ENCODE data around the gene DUSP14.
A peak's percentile ranks its signal among the peaks of the same experiment; 100 is the strongest.
"Not testable (repeated sequence)": the region's sequence is repeated elsewhere in the genome, so short reads cannot be mapped to it uniquely, and the experiment has no call there.

The DUSP14 gene

GRCh38 chr17:37489197-37490001 is at the start of gene DUSP14:
Gene DUSP14 (plus strand): TSS chr17:37489891. CDS start chr17:37512273, 22,382 bp downstream.
- DNase-seq (ENCODE audit: low spot score) = peak; percentile 94

GRCh38 chr17:37440424-37440823 is 49.3 kb upstream of the DUSP14 start:
- no peak for DNase-seq (ENCODE audit: low spot score)

GRCh38 chr17:37441369-37442014 is 48.2 kb upstream of the DUSP14 start:
- DNase-seq (ENCODE audit: low spot score) = not testable (repeated sequence)

- no peak for DNase-seq (ENCODE audit: low spot score)
These were observed 43.7 kb upstream of the DUSP14 start for GRCh38 chr17:37446027-37446426.

GRCh38 chr17:37447641-37448040 is 42.0 kb upstream of the DUSP14 start:
- DNase-seq (ENCODE audit: low spot score) = peak; percentile 49

- no peak for DNase-seq (ENCODE audit: low spot score)
These were observed 39.6 kb upstream of the DUSP14 start for GRCh38 chr17:37450112-37450511.

GRCh38 chr17:37457801-37458200 is 31.9 kb upstream of the DUSP14 start:
- DNase-seq (ENCODE audit: low spot score) = not testable (repeated sequence)

GRCh38 chr17:37458805-37459204 is 30.9 kb upstream of the DUSP14 start:
- peak; percentile 70 for DNase-seq (ENCODE audit: low spot score)

GRCh38 chr17:37461668-37462067 is 28.0 kb upstream of the DUSP14 start:
- no peak for DNase-seq (ENCODE audit: low spot score)

GRCh38 chr17:37462492-37462891 is 27.2 kb upstream of the DUSP14 start:
- DNase-seq (ENCODE audit: low spot score) = no peak

GRCh38 chr17:37463039-37463438 is 26.7 kb upstream of the DUSP14 start:
- no peak for DNase-seq (ENCODE audit: low spot score)

GRCh38 chr17:37465069-37465616 is 24.5 kb upstream of the DUSP14 start:
- peak; percentile 35 for DNase-seq (ENCODE audit: low spot score)

- no peak for DNase-seq (ENCODE audit: low spot score)
These were observed 23.2 kb upstream of the DUSP14 start for GRCh38 chr17:37466471-37466870.

- no peak for DNase-seq (ENCODE audit: low spot score)
These were observed 19.5 kb upstream of the DUSP14 start for GRCh38 chr17:37470181-37470580.

- DNase-seq (ENCODE audit: low spot score) = no peak
These were observed 13.8 kb upstream of the DUSP14 start for GRCh38 chr17:37475731-37476420.

GRCh38 chr17:37476431-37477120 is 13.1 kb upstream of the DUSP14 start:
- DNase-seq (ENCODE audit: low spot score) = no peak

GRCh38 chr17:37478187-37478586 is 11.5 kb upstream of the DUSP14 start:
- peak; percentile 64 for DNase-seq (ENCODE audit: low spot score)

GRCh38 chr17:37479025-37479424 is 10.7 kb upstream of the DUSP14 start:
- DNase-seq (ENCODE audit: low spot score) = no peak

- no peak for DNase-seq (ENCODE audit: low spot score)
These were observed 9.3 kb upstream of the DUSP14 start for GRCh38 chr17:37480427-37480826.

GRCh38 chr17:37481001-37481665 is 8.6 kb upstream of the DUSP14 start:
- DNase-seq (ENCODE audit: low spot score) = no peak

GRCh38 chr17:37483311-37484039 is 6.2 kb upstream of the DUSP14 start:
- DNase-seq (ENCODE audit: low spot score) = peak; percentile 77

Data from AG08395 (cell line).